ENCODE data around the gene MED7.

DNA sequence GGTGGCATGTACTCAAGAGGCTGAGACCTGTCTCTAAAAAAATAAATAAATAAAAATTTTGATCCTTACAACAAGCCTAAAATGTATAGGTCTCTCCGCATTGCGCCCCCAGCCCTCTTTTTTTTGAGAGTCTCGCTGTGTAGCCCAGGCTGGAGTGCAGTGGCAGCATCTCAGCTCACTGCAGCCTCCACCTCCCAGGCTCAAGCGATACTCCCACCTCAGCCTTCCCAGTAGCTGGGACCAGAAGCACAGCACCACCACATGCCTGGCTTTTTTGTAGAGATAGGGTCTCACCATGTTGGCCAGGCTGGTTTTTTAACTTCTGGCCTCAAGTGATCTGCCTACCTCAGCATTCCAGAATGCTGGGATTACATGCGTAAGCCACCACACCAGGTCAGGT, 25.6 kb upstream of the MED7 start:
- TF ChIP-seq YY1 (IDR thresholded peaks at IDR 0.05; ENCODE audit: insufficient read depth, insufficient read length) (no peak), SUZ12 (IDR thresholded peaks at IDR 0.05; ENCODE audit: extremely low read depth, insufficient read depth, insufficient read length) (no peak), ZNF274 (IDR thresholded peaks at IDR 0.05; ENCODE audit: low read depth, low read length) (no peak)

Data from NT2/D1 (cell line).